Trophoblast cell (in vitro differentiated cells and primary cell): Measurements from ENCODE around the gene AKAP6.

Experiments used
- DNase-seq, 2 donors: peaks; one replicate each; pipeline ENCODE4 v3.0.0-alpha.2; 2016
- H2AFZ ChIP-seq: 2 replicates; pipeline ENCODE4 v1.6.1; 2013; ENCODE audit warnings: low read length, moderate library complexity, mild to moderate bottlenecking; ENCODE audit not compliant: insufficient read depth, poor library complexity
- H2AK5ac ChIP-seq: 2 replicates; pipeline ENCODE4 v1.6.1; 2013; ENCODE audit warnings: mild to moderate bottlenecking, low read length
- H2BK120ac ChIP-seq: 2 replicates; pipeline ENCODE4 v1.6.1; 2013; ENCODE audit warnings: low read length, mild to moderate bottlenecking, moderate library complexity; ENCODE audit not compliant: insufficient read depth, poor library complexity
- H2BK12ac ChIP-seq: 2 replicates; pipeline ENCODE4 v1.6.1; 2013; ENCODE audit warnings: mild to moderate bottlenecking, low read length, moderate library complexity
- H2BK5ac ChIP-seq: 2 replicates; pipeline ENCODE4 v1.6.1; 2013; ENCODE audit warnings: low read length, low read depth, moderate library complexity, mild to moderate bottlenecking; ENCODE audit not compliant: poor library complexity
- H3K14ac ChIP-seq: 2 replicates; pipeline ENCODE4 v1.6.1; 2013; ENCODE audit warnings: mild to moderate bottlenecking, low read length
- H3K18ac ChIP-seq: 2 replicates; pipeline ENCODE4 v1.6.1; 2013; ENCODE audit warnings: mild to moderate bottlenecking, low read length
- H3K23ac ChIP-seq: 2 replicates; pipeline ENCODE4 v1.6.1; 2013; ENCODE audit warnings: low read length
- H3K27ac ChIP-seq: 2 replicates; pipeline ENCODE4 v1.5.1; 2013; ENCODE audit warnings: low read depth, mild to moderate bottlenecking, inconsistent platforms, low read length, moderate library complexity
- H3K27me3 ChIP-seq: 2 replicates; pipeline ENCODE4 v1.6.1; 2013; ENCODE audit warnings: inconsistent platforms, mild to moderate bottlenecking, low read length, moderate library complexity; ENCODE audit not compliant: insufficient read depth
- H3K36me3 ChIP-seq, 2 experiments: 1 replicate in 1 of 2; 2 replicates in 1 of 2; pipeline ENCODE4 v1.6.1; 2013; ENCODE audit warnings: low read length in 2 of 2, mild to moderate bottlenecking in 2 of 2, moderate library complexity in 1 of 2; ENCODE audit not compliant: insufficient read depth in 2 of 2, control insufficient read depth in 1 of 2
- H3K4ac ChIP-seq: 2 replicates; pipeline ENCODE4 v1.6.1; 2013; ENCODE audit warnings: low read depth, mild to moderate bottlenecking, low read length, moderate library complexity
- H3K4me1 ChIP-seq, 2 experiments: 1 replicate in 1 of 2; 2 replicates in 1 of 2; pipeline ENCODE4 v1.6.1; 2013; ENCODE audit warnings: low read length in 2 of 2, mild to moderate bottlenecking in 2 of 2, moderate library complexity in 1 of 2; ENCODE audit not compliant: insufficient read depth in 2 of 2, control insufficient read depth in 1 of 2
- H3K4me2 ChIP-seq: 2 replicates; pipeline ENCODE4 v1.6.1; 2013; ENCODE audit warnings: inconsistent platforms, mild to moderate bottlenecking, low read length, moderate library complexity
- H3K4me3 ChIP-seq: 2 replicates; pipeline ENCODE4 v1.5.1; 2013; ENCODE audit warnings: mild to moderate bottlenecking, low read depth, low read length, inconsistent platforms
- H3K79me1 ChIP-seq: one replicate; pipeline ENCODE4 v1.6.1; 2013; ENCODE audit warnings: low read length
- H3K79me2 ChIP-seq: 2 replicates; pipeline ENCODE4 v1.6.1; 2013; ENCODE audit warnings: low read length, mild to moderate bottlenecking; ENCODE audit not compliant: control insufficient read depth, insufficient read depth, poor library complexity
- H3K9ac ChIP-seq: 2 replicates; pipeline ENCODE4 v1.6.1; 2013; ENCODE audit warnings: mild to moderate bottlenecking, low read length
- H3K9me3 ChIP-seq: 2 replicates; pipeline ENCODE4 v1.6.1; 2013; ENCODE audit warnings: low read depth, mild to moderate bottlenecking, control low read depth, inconsistent platforms, low read length; ENCODE audit not compliant: insufficient read depth
- H4K12ac ChIP-seq: 2 replicates; pipeline ENCODE4 v1.6.1; 2013; ENCODE audit warnings: low read depth, mild to moderate bottlenecking, low read length, moderate library complexity
- H4K8ac ChIP-seq: 2 replicates; pipeline ENCODE4 v1.6.1; 2013; ENCODE audit warnings: low read depth, mild to moderate bottlenecking, low read length, moderate library complexity
- H4K91ac ChIP-seq: one replicate; pipeline ENCODE4 v1.6.1; 2013; ENCODE audit warnings: low read depth, mild to moderate bottlenecking, low read length, moderate library complexity
- WGBS: extraction: QIAGEN DNeasy Blood & Tissue Kit; methylation state at CpG from one replicate; pipeline ENCODE4 v1.1.7; 2013; ENCODE audit warnings: missing lambda C conversion rate; ENCODE audit not compliant: insufficient read length, insufficient coverage; ENCODE audit errors: extremely low coverage; 5-methylcytosine and 5-hydroxymethylcytosine counted together

AKAP6 gene

DNA sequence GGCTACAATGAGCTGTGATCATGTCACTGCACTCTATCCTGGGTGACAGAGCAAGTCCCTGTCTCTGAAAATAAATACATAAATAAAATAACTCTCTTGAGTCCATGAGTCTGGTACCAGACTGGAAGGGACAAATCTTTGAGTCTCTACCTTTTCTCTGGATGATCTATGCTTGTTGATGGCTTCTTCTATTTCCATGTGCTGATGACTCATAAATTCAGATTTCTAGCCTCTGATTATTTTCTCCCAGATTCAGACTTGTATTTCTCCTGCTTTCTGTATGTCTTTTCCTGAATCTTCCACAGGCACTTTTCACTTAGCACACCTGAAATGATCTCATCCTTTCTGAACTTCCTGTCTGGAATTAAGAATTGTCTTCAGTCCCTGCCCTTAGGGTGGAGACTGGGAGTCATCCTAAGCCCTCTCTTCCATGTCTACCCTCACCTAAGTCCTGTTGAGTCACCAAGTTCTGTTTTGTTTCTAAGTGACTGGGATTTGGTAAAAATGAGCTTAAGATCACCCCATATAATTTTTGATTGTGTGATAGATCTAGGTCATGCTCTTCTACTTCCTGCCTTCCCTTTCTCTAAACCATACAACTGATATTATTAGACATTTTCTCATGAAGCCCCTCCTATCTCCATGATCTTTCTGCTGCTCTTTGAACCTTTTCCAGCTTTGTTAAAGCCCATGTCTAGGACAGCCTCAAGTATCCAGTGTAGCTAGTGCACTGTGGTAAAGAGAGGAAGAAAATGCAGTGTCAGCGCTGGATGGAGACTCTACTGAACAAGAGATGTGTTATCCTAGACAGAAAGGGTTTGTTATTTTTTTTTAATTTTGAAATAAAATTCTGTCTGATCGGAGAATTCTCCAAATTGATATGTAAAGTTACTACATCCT lies 13.1 kb downstream of the AKAP6 start:
- no peaks in the 10 kb centered on the region for H3K9me3 ChIP-seq
- no CpG with 5 or more reads among the region's 2 CpGs for WGBS

DNA sequence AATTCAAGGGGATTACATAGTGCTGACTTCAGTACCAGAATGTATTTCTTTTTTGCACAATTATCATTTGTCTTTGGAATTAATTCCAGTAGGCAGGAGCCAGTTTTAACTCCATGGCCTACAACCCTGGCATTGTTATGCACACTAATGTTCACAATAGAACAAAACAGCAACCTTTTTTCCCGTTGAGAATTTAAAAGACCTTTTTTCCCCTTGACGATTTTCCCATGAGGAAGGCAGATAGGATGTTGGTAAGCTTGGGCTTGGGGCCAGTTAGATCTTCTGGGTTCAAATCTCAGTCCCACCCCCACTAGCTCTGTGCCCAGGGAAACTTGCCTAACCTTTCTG lies 13.7 kb downstream of the AKAP6 start:
- H3K9me3 ChIP-seq = no peaks in the 10 kb centered on the region
- H2AFZ ChIP-seq = no peak overlapping the region
- H2BK120ac ChIP-seq = peak overlapping the region; percentile 93
- peak overlapping the region; percentile 93 for H4K91ac ChIP-seq
- H3K79me2 ChIP-seq = peaks cover 2% of the 10 kb centered on the region
- no CpG with 5 or more reads among the region's 2 CpGs for whole genome bisulfite sequencing
- DNase-seq = no peak
- H3K27me3 ChIP-seq = no peaks in the 10 kb centered on the region
- H4K8ac ChIP-seq = peak overlapping the region; percentile 11
- peak overlapping the region; percentile 19 for H3K4ac ChIP-seq
- H3K4me1 ChIP-seq = peaks cover 10 to 13% of the 10 kb centered on the region in 2 experiments
- no peak overlapping the region for H3K9ac ChIP-seq
- H3K36me3 ChIP-seq = no peaks in the 10 kb centered on the region
- peak overlapping the region; percentile 16 for H3K18ac ChIP-seq
- no peak overlapping the region for H3K23ac ChIP-seq
- peak overlapping the region; percentile 59 for H3K27ac ChIP-seq
- H2BK12ac ChIP-seq = peak overlapping the region; percentile 89
- H3K4me3 ChIP-seq = no peak overlapping the region
- no peak overlapping the region for H3K4me2 ChIP-seq
- H2BK5ac ChIP-seq = peak overlapping the region; percentile 45
- peak overlapping the region; percentile 11 for H2AK5ac ChIP-seq
- peak overlapping the region; percentile 59 for H3K14ac ChIP-seq
- no peak overlapping the region for H4K12ac ChIP-seq
- H3K79me1 ChIP-seq = peaks cover 27% of the 10 kb centered on the region

More for the DNA sequence above, 13.1 kb downstream of the AKAP6 start:
- no peak overlapping the region for H3K9ac ChIP-seq
- peak overlapping the region; percentile 95 for H2BK5ac ChIP-seq
- H3K4me3 ChIP-seq = no peak overlapping the region
- peak overlapping the region; percentile 96 for H2BK12ac ChIP-seq
- peaks cover 27% of the 10 kb centered on the region for H3K79me1 ChIP-seq
- H3K79me2 ChIP-seq = peaks cover 2% of the 10 kb centered on the region
- no peak overlapping the region for H3K4me2 ChIP-seq
- no peak overlapping the region for H4K12ac ChIP-seq
- H3K18ac ChIP-seq = no peak overlapping the region
- peak overlapping the region; percentile 95 for H4K91ac ChIP-seq
- H3K4me1 ChIP-seq = peaks cover 10 to 13% of the 10 kb centered on the region in 2 experiments
- H2AK5ac ChIP-seq = peak overlapping the region; percentile 74
- H3K14ac ChIP-seq = peak overlapping the region; percentile 62
- no peak overlapping the region for H2AFZ ChIP-seq
- H4K8ac ChIP-seq = peak overlapping the region; percentile 79
- peak overlapping the region; percentile 93 for H2BK120ac ChIP-seq
- no peaks in the 10 kb centered on the region for H3K27me3 ChIP-seq
- peak overlapping the region; percentile 14 for H3K4ac ChIP-seq
- H3K36me3 ChIP-seq = no peaks in the 10 kb centered on the region
- peak; percentile 20 to 23 for DNase-seq
- peak overlapping the region; percentile 78 for H3K27ac ChIP-seq
- no peak overlapping the region for H3K23ac ChIP-seq

DNA sequence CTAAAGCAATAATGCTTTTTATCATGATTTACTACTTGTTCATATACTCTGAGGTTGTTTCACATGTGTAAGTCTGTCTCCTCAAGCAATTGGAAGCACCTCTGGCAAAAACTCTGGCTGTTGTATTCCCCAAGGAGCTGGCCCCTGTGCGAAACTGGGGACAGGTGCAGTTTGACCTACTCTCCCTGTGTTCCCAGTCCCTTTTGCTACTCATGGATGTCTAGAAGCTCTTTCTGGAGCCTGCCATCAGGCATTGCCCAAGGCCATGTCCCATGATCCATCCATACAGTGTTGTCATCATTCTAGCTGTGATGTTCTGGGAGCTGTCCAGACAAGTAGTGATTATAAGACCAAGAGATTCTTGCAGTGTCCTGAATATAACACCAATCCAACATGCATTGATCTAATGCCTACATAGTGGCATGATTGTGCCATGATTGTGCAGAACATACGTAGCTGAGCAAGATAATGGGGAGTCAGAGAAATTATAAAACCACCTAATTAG lies 14.9 kb downstream of the AKAP6 start:
- no peak overlapping the region for H3K4me3 ChIP-seq
- H3K27ac ChIP-seq = no peak overlapping the region
- no peak overlapping the region for H4K12ac ChIP-seq
- peak overlapping the region; percentile 68 for H3K14ac ChIP-seq
- no peak overlapping the region for H3K4ac ChIP-seq
- H3K9me3 ChIP-seq = no peaks in the 10 kb centered on the region
- H3K79me1 ChIP-seq = peaks cover 27% of the 10 kb centered on the region
- peaks cover 0 to 3% of the 10 kb centered on the region in 2 experiments for H3K36me3 ChIP-seq
- H2AK5ac ChIP-seq = peak overlapping the region; percentile 81
- H4K91ac ChIP-seq = peak overlapping the region; percentile 53
- H2BK12ac ChIP-seq = peak overlapping the region; percentile 96
- peaks cover 2% of the 10 kb centered on the region for H3K79me2 ChIP-seq
- H3K4me2 ChIP-seq = no peak overlapping the region
- H2BK120ac ChIP-seq = peak overlapping the region; percentile 44
- no peak overlapping the region for H3K9ac ChIP-seq
- peak overlapping the region; percentile 41 for H3K18ac ChIP-seq
- H2AFZ ChIP-seq = no peak overlapping the region
- H3K23ac ChIP-seq = no peak overlapping the region
- H2BK5ac ChIP-seq = peak overlapping the region; percentile 71
- WGBS = no CpG with 5 or more reads among the region's 2 CpGs
- peaks cover 10 to 13% of the 10 kb centered on the region in 2 experiments for H3K4me1 ChIP-seq
- peak in 1 of 2 donors; percentile 10 for DNase-seq
- H3K27me3 ChIP-seq = no peaks in the 10 kb centered on the region
- H4K8ac ChIP-seq = no peak overlapping the region

DNA sequence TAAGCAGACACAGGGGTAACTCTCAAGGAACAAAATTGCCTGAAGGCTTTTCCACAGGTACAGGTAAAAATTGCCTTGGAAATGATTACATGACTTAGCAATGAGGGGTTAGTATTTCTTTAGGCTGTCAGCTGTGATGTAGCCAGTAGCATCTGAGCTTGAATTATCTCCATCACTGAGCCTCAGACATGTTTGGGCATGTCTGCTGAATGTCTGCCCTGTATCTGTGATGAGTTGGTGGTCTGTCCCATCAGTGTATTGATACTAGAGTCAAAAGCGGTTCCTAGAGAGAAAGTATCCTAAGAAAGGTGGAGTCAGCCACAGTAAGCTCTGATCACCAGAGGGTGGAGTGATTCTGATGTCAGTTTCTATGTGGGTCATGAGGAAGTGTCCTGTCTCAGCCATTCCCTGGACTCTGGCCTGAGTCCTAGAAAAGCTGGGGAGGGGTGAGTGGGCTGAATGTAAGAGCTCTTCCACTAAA lies 16.3 kb downstream of the AKAP6 start:
- no peak overlapping the region for H3K9ac ChIP-seq
- peaks cover 27% of the 10 kb centered on the region for H3K79me1 ChIP-seq
- H3K18ac ChIP-seq = peak overlapping the region; percentile 96
- H2BK12ac ChIP-seq = peak overlapping the region; percentile 95
- H3K79me2 ChIP-seq = peaks cover 2% of the 10 kb centered on the region
- peak overlapping the region; percentile 77 for H3K27ac ChIP-seq
- H2BK5ac ChIP-seq = peak overlapping the region; percentile 97
- H2BK120ac ChIP-seq = peak overlapping the region; percentile 96
- peak overlapping the region; percentile 45 for H2AFZ ChIP-seq
- H4K91ac ChIP-seq = peak overlapping the region; percentile 99
- peak overlapping the region; percentile 89 for H4K8ac ChIP-seq
- DNase-seq = peak in 1 of 2 donors; percentile 21
- H3K4me2 ChIP-seq = no peak overlapping the region
- peaks cover 0 to 3% of the 10 kb centered on the region in 2 experiments for H3K36me3 ChIP-seq
- WGBS = no CpG with 5 or more reads among the region's 1 CpG
- H3K9me3 ChIP-seq = no peaks in the 10 kb centered on the region
- no peak overlapping the region for H3K4me3 ChIP-seq
- H3K23ac ChIP-seq = no peak overlapping the region
- peak overlapping the region; percentile 44 for H4K12ac ChIP-seq
- H3K4ac ChIP-seq = peak overlapping the region; percentile 91
- H3K27me3 ChIP-seq = no peaks in the 10 kb centered on the region
- H3K14ac ChIP-seq = peak overlapping the region; percentile 92
- peaks cover 10 to 13% of the 10 kb centered on the region in 2 experiments for H3K4me1 ChIP-seq
- peak overlapping the region; percentile 95 for H2AK5ac ChIP-seq
